HG03460 (cell line): ENCODE results near the gene FUBP3.

ENCODE experiments used
- ATAC-seq: cut with Tn5 transposase; IDR thresholded peaks from one replicate; pipeline ENCODE4 v1.9.1; 2021; ENCODE audit not compliant: unreplicated experiment

Gene FUBP3

DNA sequence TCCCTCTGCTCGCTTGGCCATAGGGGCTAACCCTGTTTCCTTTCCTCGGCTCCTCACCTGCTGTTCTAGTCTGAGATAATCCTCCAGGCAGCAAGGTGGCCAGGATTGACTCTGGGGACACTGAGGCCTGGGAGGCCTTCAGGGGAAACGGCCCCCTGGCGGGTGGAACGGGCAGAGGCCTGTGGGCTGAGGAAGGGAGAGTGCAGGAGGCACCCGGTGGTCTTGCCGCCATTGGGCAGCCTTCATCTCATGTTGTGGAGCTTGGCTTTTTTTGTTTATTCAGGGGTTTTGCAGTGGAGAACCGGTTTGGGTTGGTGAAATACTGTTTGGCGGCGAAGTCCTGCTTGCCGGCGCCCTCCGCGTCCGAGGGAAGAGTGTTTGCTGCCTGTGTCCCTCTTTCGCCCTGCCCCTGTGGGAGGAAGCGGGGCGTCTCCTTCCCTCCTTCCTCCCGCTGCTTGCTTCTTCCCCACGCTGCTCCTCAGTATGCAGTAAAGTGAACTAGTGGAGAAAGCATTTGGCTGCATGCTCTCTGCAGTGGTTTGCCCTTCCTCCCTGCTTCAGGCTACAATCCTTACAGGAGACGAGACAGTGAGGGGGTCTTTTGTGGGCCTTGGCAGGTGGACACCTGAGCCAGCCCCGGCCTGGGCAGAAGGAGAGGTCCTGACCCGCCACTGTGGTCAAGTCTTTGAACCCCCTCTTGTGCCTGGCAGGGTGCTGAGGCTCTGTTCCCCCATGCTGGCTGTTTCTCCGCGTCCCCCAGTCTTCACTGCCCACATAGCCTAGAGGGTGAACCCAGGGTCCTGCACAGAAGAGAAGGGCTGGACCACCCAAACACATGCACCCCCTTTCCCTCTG, 54.2 kb downstream of the FUBP3 start:
- ATAC-seq, result no peak

GRCh38 chr9:130634191-130634768, 54.9 kb downstream of the FUBP3 start:
- ATAC-seq, result no peak

- no peak for ATAC-seq
Observed at GRCh38 chr9:130634801-130635200, 55.4 kb downstream of the FUBP3 start.

GRCh38 chr9:130635306-130635705, 55.9 kb downstream of the FUBP3 start:
- no peak for ATAC-seq

- ATAC-seq, result no peak
Observed at GRCh38 chr9:130635721-130636647, 56.6 kb downstream of the FUBP3 start.

DNA sequence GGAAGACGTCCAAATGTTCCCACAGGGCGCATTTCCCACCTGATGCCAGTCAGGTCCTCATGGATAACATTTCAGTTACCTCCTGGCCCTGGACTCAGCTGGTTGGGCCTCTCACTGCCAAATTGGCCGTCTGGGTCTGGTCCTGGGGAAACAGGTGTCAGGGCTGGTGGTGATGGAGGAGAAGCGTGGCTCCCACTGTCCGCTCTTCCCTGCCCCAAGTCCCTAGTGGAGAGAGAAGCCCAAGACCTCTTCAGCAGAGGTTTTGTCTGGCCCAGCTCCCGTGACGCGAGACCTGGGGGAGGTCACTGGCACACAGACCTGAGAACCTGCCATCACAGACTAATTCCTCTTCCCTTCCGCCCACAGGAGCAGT, 57.3 kb downstream of the FUBP3 start:
- ATAC-seq, result no peak

- no peak for ATAC-seq
Observed at GRCh38 chr9:130638284-130639123, 59.1 kb downstream of the FUBP3 start.

GRCh38 chr9:130639124-130639765, 59.9 kb downstream of the FUBP3 start:
- ATAC-seq, result no peak

DNA sequence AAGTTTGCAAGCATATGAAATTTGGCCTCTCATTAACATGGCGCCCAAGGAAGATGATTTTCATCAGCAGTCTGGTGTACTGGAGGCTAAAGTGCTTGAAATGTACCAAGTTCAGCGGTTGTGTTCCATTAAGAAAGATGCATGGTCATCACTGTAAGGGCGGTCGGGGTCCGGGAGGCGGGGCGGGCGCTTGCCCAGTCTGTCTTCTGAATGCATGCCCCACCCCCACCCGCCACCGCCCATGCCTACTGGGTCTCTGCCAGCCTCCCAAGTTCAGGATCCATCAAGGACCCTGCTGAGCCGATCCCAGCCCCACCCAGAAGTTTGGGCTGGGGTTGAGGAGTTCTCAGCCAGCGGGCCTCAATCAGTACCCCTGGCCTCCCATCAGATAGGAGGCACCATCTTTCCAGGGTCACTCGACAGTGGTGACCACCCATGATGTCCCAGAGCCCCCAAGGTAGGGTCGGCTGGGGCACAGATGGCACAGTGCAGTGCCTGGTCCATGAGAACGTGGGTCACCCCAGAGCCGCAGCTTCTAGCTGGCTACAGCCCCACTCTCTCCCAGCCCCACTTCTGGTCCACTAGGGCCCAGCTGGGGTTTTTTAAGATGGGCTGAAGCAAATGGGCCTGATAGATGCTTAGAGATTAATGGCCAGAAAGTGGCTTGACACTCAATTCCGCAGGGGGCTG, 60.6 kb downstream of the FUBP3 start:
- ATAC-seq, result no peak

GRCh38 chr9:130640681-130641080, 61.3 kb downstream of the FUBP3 start:
- no peak for ATAC-seq

DNA sequence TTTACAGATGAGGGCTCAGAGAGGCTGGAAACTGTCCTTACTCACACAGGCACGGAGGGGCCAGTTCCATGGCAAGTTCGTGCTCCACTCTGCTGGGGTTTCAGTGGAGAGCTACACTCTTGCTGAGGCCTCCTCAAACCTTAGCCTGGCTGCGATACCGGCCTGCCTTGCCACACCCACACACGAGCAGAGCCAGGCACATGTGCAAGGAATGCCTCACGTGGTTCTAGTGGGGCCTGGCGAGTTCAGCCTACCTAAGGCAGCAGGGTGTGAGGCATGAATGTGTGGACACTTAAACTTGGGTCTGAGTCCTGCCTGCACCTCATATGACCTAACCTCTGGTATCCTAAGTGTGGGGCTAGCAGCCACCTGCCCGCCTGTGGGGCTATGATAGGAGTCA, 63.5 kb downstream of the FUBP3 start:
- no peak for ATAC-seq

DNA sequence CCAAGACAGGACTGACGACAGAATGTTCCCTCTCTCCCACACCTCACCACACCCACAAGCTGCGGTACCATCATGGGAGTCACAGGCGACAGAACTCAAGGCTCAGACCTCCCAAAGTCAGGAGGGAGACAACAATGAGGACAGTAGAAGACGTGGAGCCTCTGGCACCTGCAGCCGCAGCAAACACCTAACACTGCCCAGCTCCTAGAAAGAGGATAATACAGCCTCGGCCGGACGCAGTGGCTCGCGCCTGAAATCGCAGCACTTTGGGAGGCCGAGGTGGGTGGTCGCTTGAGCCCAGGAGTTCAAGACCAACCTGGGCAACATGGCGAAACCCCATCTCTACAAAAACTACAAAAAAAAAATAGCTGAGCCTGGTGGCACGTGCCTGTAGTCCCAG, 71.8 kb downstream of the FUBP3 start:
- no peak for ATAC-seq

DNA sequence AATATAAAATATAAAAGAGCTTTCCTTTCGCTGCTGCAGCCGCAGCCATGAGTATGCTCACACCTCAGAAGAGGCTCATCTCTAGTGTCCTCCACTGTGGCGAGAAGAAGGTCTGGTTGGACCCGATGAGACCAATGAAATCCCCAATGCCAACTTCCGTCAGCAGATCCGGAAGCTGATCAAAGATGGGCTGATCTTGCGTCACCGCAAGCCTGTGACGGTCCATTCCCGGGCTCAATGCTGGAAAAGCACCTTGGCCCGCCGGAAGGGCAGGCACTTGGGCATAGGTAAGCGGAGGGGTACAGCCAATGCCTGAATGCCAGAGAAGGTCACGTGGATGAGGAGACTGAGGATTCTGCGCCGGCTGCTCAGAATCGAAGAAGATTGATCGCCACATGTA, 72.4 kb downstream of the FUBP3 start:
- no peak for ATAC-seq

DNA sequence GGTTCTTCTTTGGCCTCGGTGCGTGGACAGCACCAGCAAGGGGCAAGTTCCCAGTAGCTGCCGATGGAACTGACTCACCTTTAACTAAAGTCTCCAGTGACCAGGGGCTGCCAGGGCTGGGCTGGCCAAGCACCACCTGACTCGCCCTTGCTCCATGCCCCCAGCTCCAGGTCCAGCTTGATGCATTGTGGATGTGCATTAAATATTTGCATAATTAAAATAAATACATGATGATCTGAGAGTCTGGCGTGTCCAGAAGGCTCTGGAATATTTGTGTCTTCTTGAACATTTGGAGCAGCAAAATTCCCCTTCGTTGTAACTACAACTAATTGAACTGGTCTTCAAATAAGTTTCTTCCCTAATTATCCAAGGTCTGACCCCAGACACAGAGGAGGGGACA, 75.5 kb downstream of the FUBP3 start:
- no peak for ATAC-seq

GRCh38 chr9:130658893-130659698, 79.7 kb downstream of the FUBP3 start:
- ATAC-seq, result no peak

DNA sequence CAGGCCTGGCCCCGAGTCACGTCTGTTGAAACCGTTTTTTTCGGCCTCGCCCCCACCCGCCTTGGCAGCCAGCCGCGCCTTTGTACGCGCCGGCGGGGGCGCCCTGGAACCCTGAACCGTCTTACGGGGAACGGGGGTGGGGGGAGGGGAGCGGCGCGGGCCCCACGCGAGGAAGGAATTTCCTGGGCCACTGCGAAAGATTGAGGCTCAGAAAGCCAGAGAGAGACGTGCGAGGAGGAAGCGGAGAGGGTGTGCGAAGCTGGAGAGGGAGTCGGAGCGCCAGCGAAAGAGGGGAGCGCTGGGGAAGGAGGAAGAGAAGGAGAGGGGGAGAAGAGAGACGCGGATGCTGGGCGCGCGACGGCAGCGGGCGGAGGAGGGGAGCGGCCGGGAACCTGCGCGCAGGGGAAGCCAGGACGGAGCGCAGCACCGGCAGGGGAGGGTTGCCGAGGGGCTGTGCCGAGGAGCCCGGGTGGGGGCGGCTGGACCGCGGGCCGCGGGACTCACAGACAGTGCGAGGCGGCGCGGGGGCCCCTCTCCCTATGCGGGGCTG, 80.4 kb downstream of the FUBP3 start:
- ATAC-seq, result no peak

DNA sequence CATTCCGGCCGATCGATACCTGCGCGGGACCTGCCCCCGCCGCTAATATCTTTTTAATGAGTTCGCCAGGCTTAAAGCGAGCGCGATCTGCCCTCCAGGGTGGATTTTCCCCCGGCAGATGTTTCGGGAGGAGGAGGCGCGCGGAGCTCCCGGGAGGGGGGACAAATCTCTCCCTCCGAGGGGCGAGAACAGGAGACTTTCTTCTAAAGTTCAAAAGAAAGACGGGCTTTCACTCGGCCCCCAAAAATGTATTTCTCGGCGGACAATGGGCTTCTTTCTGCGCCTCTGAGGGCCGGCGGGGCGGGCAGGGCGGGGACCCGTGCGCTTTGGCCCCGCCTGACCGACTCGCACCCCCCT, 80.9 kb downstream of the FUBP3 start:
- ATAC-seq, result no peak

GRCh38 chr9:130660683-130661450, 81.5 kb downstream of the FUBP3 start:
- no peak for ATAC-seq
